HG03175 (cell line): ENCODE results near the gene PSENEN.
A peak's percentile ranks its signal among the peaks of the same experiment; 100 is the strongest.

ENCODE experiments used
- ATAC-seq: cut with Tn5 transposase; IDR thresholded peaks from one replicate; pipeline ENCODE4 v1.9.1; 2021; ENCODE audit warnings: mild to moderate bottlenecking, moderate library complexity; ENCODE audit not compliant: unreplicated experiment

The PSENEN gene

DNA sequence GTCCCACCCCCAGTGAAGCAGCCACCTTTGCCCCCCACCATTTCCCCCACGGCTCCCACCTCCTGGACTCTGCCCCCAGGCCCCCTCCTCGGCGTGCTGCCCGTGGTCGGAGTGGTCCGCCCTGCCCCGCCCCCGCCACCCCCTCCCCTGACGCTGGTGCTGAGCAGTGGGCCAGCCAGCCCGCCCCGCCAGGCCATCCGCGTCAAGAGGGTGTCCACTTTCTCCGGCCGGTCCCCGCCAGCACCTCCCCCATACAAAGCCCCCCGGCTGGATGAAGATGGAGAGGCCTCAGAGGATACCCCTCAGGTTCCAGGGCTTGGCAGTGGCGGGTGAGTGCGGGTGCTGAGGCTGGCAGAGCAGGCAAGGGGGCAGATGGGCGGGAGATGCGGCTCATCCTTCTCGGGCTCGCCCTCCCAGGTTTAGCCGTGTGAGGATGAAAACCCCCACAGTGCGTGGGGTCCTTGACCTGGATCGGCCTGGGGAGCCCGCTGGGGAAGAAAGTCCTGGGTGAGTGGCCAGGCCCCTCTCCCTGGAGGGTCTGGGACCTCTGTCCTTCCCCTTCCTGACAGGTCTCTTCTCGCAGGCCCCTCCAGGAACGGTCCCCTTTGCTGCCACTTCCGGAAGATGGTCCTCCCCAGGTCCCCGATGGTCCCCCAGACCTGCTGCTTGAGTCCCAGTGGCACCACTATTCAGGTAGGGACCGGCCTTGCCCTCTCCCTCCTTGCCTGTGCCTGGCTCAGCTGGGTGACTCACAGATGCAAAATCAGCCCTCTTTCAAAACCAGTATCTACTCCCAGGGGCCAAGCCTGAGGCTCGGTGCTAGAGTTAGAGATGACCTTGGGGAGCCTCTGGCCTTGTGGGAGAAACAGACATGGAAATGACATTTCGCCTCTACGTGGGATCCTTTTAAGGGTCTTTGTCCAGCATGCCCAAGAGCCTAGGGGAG, 12.0 kb upstream of the PSENEN start:
- no peak for ATAC-seq

DNA sequence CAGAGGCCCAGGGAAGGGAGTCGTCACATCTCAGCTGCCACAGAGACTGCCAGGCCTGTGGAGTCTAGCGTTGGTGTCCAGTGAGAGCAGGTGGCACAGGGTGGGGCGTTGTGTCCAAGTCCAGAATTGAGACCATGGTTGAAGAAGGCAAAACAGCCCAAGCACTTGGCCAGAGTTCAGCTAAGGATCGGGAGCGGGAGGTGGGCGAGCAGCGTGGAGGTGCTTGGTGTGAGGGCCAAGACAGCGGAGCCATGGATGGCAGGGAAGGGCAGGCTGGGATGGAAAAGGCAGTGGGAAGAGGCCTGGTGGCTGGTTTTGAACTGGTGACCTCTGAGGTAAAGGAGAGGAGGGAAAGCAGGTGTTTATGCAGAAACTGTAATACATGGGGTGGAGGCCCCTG, 11.2 kb upstream of the PSENEN start:
- ATAC-seq, result no peak

DNA sequence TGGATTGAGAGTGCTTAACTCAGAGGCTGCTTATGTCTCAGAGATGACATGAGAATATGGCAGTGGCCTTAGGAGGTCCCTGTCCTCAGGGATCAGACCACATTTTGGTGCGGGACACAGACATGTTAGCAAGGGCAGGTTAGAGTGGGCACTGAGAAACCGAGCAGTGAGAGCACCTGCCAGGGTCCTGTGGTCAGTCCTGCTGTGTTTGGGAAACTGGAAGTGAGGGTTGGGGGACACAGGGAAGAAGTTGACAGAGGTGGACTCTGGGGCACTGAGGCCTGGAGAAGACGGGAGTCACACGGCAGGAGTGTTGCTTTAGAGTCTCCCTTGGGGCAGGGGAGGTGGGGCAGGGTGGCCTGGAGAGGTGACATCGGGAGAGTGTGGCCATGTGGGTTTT, 10.6 kb upstream of the PSENEN start:
- ATAC-seq, result no peak

DNA sequence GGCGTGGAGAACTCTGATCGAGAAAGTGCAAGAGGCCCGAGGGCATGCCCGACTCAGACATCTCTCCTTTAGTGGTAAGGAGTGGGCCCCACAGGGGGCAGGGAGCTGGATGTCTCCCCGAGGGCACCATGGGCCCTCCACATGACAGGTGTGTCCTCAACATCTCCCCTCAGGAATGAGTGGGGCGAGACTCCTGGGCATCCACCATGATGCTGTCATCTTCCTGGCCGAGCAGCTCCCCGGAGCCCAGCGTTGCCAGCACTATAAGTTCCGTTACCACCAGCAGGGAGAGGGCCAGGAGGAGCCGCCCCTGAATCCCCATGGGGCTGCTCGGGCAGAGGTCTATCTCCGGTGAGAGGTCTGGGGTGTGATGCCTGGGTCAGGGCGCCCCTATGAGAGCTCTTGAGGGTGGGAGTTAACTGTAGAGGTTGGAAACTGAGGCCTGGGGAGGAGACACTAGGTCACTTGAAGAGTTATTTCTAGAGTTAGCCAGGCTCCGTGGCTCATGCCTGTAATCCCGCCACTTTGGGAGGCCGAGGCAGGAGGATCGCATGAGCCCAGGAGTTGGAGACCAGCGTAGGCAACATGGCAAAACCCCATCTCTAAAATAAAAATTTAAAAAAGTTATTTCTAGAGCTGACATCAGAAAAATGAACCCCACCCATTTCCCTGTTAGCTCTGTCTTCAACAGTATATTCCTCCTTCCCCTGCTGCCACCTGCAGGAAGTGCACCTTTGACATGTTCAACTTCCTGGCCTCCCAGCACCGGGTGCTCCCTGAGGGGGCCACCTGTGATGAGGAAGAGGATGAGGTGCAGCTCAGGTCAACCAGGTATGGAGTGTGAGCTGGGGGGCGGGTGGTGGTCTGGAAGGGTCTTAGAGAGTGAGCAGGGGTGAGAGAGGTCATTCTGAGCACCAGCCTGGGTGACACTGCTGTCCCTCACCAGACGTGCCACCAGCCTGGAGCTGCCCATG, 8.3 kb upstream of the PSENEN start:
- no peak for ATAC-seq

DNA sequence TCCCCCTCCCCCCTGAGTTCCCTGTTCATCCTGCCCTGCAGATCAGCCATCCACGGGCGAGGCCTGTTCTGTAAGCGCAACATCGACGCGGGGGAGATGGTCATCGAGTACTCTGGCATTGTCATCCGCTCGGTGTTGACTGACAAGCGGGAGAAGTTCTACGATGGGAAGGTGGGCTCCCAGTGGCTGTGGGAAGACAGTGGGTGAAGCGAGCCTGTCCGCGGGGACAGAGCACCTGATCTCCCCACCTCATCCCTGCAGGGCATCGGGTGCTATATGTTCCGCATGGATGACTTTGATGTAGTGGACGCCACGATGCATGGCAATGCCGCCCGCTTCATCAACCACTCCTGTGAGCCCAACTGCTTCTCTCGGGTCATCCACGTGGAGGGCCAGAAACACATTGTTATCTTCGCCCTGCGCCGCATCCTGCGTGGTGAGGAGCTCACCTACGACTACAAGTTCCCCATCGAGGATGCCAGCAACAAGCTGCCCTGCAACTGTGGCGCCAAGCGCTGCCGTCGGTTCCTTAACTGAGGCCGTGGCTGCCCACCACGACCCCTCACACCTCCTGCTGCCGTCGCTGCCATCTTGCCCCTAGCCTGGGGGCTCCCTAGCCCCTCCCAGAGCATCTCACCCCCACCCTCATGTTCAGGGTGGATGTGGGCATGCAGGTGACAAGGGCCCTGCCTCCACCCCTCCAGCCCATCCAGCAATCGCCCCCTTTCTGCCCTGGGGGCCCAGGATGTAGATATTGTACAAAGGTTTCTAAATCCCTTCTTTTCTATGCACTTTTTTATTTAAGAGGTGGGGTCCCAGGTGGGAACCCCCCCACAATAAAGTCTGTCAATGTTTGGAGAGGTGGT, 7.2 kb upstream of the PSENEN start:
- ATAC-seq, result no peak

DNA sequence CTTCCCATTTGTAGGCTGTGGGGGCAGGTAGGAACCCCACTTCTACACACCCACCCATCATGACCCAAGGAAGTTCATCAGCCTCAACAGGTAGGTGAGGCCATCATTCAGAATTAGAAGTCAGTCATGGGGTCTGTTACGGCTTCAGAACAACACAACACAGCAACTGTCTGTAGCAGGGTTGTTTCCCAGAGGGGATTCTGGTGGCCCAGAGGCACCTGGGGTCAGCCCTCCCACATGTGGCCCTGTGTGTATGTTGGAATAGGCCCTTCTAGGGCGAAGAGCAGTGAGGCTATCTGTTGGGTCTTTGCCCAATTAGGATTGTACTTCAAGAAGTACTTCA, 6.6 kb upstream of the PSENEN start:
- no peak for ATAC-seq

DNA sequence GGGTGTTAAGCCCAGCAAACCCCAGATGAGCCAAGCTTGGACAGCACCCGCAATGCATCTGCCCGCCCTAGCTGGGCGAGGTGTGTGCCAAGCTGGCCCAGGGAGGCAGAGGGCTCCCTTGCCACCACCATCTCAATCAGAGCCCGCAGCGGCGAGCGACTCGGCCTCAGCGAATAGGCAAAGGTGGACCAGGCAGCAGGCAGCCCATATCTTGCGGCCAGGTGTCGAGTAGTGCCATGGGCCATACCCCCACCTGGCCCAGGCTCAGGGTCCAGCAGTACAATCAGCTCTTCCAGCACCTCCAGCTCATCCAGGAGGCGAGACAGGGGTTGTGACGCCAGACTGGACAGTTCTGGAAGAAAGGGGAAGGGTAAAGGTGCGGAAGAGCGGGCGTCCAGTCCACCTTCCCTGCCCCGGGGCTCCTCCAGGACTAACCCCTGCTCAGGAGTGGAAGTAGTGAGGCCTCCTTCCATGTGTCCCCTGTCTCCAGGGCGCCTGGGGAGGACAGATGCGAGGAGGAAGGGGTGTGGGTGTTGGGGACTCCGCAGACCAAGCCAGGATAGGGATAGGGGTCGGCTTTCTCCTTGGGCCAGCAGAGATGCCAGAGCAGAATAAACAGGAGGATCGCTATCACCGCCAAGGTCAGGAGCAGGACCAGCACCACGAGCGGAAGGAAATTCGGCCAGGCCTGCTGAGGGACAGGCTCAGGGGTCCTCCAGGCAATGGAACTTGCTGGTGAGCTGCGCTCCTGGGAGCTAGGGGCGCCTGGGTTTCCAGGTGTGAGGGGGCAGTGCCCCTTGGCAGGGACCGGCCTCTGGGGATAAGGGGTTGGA, 6.0 kb upstream of the PSENEN start:
- no peak for ATAC-seq

DNA sequence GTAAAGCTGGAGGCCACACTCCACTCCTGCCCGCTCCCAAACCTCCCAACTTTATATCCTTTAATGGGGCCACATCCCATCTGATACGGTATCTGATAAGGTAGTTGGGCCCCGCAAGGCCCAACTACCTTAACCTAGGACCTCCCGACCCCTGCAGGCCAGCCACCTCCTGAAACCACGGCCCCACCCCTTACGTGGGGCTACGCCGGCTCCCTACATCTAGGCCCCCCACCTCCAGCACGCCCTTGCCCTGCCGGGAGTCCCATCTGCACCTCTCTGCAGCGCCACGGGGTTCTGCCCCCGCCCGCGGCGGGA, 5.4 kb upstream of the PSENEN start:
- peak; percentile 13 for ATAC-seq

DNA sequence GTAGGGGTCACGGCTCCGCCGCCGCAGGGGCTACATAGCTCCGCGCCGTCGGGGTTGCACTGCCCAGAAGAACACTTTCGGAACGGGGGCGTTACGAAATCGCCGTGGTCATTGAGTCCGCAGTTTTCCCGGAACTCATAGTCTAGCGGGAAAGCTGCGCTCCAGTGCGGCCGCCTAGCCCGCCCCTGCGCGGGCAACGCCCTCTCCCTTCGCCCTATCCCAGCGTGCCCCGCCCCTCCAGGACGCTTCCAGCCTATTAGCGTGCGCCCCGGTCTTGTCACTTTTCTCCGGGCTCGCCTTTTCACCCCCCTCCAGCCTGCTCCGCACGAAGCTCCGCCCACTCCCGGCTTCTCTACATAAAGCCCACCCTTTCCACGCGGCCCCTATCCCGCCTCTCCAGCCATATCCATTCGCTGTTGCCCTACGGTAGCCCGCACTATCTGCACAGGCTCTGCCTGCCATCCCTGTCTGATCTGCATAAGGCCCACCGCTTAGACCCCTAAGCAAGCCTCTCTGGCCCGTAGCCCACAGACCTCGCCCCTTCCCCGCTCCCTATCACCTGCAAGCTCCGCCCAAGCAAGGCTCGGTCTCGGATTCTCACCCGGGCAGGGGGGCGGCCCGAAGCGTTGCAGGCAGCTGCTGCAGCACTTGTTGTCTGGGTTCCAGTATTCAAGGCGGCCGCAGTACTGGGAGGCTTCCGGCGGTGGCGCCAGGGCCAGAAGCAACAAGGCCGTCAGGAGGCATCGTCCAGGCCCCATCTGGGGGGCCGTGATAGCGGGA, 4.8 kb upstream of the PSENEN start:
- peak; percentile 55 for ATAC-seq

DNA sequence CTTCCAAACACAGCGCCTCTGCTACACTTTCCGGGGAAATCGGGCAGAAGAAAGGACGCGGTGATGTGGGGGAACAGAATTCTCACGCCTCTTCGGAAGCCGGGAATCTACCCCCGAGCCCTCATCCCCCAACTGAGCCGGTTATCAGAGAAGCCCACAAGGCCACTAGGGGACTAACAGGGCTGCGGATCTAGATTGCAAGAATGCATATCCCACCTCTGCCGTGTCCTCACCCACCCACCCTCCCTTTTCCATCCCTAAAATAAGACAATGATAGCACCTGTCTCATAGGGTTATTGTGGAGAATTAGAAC, 4.3 kb upstream of the PSENEN start:
- ATAC-seq, result no peak

DNA sequence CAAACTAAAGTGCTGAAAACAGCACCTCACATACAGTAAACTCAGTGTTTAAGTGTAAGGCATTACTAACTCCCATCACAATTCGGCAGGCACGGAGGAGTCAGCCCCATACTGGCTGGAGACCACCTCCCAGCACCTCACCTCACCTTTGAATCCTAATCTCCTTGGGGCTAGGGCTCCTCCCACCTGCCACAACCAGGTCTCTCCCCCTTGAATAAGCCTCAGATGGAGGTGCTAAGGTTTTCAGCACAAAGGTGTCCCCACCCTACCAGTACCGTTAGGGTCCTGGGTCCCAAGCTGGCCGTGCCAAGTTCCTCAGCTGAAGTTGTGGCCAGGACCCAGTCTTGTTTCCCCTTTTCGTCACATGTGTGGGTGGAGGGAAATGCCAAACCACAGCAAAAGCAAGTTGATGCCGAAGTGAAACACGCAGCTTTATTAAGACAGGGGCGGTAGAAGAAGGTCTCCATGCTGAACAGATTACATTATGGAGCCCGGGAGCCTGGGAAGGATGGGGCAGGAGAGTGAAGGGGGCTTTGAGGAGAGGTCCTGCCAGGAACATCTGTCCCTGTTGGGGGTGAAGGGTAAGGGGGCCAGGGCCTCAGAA, 3.2 kb upstream of the PSENEN start, which contains the start of gene IGFLR1:
Gene IGFLR1, minus strand, starts transcription at position 332 of the 604 bp plus-strand sequence. CDS start 1,272 bp downstream, outside the sequence.
- no peak for ATAC-seq

DNA sequence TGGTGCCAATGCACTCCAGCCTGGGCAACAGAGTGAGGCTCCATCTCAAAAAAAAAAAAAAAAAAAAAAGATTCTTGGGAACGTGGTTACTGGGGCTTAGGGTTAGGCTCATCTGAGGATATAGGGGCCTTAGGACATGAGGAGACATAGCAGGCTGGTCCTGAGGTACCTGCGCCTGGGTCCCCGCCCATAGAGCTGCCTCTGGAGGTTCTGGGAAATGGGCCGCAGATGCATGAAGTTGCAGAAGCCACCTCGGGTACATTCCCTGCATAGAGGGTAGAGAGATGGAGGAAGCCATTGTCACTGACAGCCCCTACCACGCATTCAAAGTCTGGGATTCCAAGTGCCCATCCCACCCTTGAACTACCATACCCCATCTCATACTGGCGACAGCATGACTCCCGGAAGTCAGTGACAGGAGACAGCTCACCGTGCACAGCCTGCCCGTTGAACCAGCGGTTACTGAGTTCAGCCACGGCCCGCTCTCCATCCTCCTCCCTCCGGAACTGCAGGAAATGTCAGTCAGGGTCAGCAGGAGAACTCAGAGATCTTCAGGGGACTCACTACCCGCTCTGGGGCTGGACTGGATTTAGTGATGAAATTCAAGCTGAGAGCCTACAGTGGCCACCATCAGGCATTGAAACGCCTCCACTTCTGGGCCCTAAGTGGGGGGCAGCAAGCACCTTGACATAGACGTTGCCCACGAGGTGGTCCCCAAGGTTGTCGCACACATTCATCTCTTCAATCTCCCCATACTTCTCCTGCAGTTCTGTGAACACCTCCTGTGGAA, 1.6 kb upstream of the PSENEN start:
- no peak for ATAC-seq

DNA sequence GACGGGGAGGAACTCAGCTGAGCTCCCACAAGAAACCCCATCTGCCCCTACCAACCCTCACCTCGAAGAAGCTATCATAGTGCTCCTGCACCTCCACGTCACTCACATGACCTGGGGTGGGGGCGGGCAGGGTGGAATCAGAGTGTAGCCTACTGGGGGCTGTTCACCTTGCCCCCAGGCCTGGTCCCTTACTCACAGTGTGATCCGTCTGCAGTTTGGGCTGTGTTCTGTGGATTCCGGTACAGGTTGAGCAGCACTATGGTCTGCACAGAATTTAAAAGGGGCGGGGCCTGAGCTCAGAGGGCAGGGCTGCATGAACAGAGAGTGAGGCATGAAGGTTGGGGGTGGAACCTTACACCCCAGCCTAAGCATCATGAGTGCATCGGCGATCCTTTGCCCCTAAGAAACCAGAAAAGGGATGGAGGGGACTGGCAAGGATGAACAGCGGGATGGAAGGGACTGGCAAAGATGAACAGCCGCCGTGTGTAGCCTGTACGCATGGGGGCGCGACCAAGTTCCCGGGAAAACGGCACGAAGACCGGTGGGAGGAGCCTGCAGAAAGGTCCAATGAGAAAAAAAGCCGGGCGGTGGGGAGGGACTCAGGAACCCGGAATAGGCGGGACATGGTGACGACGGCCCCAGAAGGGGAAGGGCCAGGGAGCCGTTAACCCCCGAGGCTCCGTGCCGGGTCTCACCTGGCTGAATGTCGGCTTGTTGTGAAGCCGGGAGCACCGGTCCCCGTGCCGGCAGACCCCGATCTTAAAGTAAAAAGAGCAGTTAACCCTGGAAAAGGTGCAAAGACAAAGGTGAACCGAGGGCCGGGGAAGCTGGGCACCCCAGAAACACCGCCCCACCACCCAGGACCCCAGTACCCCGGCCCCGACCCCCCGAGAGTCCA, 772 bp upstream of the PSENEN start:
- ATAC-seq, result peak; percentile 35

DNA sequence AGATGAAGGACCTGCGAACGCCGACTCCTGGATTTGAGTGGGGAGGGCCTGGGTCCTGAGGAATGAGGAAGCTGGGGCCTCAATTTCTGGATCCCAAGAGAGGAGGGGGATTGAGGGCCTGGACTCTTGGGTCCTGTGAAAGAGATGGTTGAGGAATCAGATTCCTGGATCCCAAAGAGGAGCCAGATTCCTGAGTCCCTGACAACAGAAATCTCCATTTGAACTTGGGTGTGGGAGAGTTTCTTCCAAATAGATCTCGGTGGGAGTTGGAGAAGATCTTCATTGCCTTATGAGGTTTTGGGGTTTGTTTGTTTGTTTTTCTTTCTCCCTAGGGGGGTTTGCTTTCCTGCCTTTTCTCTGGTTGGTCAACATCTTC, 624 bp downstream of the PSENEN start:
- no peak for ATAC-seq

DNA sequence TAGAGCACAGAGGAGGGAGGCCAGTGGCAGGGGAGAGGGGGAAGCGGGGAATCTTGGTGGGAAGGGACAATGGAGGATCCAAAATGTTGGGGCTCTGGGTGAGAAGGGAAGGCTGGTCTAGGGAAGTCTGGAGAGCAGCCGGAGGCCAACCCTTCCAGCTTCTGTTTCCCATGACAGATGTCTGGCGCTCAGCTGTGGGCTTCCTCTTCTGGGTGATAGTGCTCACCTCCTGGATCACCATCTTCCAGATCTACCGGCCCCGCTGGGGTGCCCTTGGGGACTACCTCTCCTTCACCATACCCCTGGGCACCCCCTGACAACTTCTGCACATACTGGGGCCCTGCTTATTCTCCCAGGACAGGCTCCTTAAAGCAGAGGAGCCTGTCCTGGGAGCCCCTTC, 1.1 kb downstream of the PSENEN start:
- ATAC-seq, result no peak

DNA sequence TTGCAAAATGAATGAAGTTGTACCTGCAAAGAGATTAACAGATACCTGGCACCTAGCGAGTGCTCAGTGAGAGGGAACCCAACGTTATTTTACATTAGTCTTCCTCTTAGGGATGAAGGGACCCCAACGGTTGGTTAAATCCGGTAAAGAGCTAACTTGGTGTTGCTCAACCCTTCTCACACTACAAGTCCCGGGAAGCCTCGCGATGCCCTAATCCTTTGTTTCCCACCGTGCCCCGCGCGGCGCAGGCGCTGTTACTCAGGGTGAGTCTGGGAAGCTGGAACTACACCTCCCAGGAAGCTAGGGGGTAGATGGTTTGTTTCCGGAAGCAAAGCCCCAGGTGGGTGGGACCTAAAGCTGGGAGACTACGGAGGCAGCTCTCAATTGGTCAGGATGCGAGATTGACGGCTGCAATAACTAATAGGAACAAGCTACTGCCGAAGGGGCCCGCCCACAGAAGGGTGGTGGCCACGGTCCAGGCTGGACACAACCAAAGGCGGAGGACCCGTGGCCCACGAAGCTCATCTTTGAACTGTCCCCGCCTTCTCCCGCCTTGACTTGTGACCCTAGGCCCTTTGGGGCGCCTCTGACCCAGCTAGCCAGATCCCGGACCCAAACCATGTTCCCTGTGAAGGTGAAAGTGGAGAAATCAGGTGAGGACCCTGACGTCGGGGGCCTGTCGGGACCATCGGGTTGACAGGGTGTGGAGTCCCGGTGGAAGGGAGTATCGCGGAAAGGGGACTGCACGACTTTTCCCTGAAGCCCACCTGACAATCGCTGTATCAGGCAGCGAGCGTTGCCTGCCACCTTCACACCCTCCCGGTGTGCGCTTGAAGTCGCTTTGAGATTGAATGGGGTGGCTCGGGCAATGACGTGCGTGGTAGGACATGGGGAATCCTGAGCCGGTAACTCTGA, 2.9 kb downstream of the PSENEN start, which contains the start of gene LIN37:
Gene LIN37, plus strand, starts transcription at position 471 of the 915 bp plus-strand sequence. Its CDS starts 149 bp downstream, at position 620.
- ATAC-seq, result peak; percentile 72
